Measurements from ENCODE around the gene FAM124A. TPM values are rescaled to one million over a fixed set of nuclear protein-coding genes. Genes with fewer than 3 reads are reported as not detected.

Gene FAM124A
- total RNA-seq, 5 donors from 2014 or later (not counting 1 experiment from before 2014, with no cell fraction given), result 0.09 TPM; not detected in 4

- H3K4me1 ChIP-seq (ENCODE audit: control insufficient read depth in 1 of 2, extremely low read depth in 1 of 2, insufficient read depth in 2 of 2, low read length in 2 of 2), result no peaks in the 10 kb centered on the region
- no peaks in the 10 kb centered on the region for H3K4me1 Mint-ChIP-seq
- H3K9me3 Mint-ChIP-seq, result peaks cover 0 to under 1% (median 0%) of the 10 kb centered on the region in 3 donors
- H3K4me3 ChIP-seq (ENCODE audit: control insufficient read depth in 1 of 2, extremely low read depth in 1 of 2, low read length in 1 of 2), result no peak overlapping the region
- no peaks in the 10 kb centered on the region for H3K36me3 Mint-ChIP-seq
- ChIA-PET POLR2A (no interaction called here), CTCF (no interaction called here)
- peaks cover 29 to 32% of the 10 kb centered on the region in 2 donors for H3K27me3 Mint-ChIP-seq
- no peak overlapping the region for H3K27ac Mint-ChIP-seq
- H3K27me3 ChIP-seq (replicated peaks in 1 of 2; ENCODE audit: control insufficient read depth in 2 of 2, extremely low read depth in 1 of 2, insufficient read depth in 2 of 2, low read length in 1 of 2), result no peaks in the 10 kb centered on the region
- ATAC-seq (replicated peaks in 1 of 4) (no peak), DNase-seq (no peak)
- no CpG with 5 or more reads among the region's 2 CpGs for WGBS (ENCODE audit: insufficient coverage)
- H3K27ac ChIP-seq (ENCODE audit: low read length), result no peak overlapping the region
- H3K9me3 ChIP-seq, result no peaks in the 10 kb centered on the region
- no peaks in the 10 kb centered on the region for H3K36me3 ChIP-seq (ENCODE audit: control insufficient read depth in 2 of 2, extremely low read depth in 1 of 2, insufficient read depth in 1 of 2, low read length in 1 of 2)
- H3K4me3 Mint-ChIP-seq, result no peak overlapping the region
Measured at GRCh38 chr13:51180853-51181511, 41.2 kb upstream of the FAM124A start.

GRCh38 chr13:51181786-51182383 lies 40.3 kb upstream of the FAM124A start:
- Mint-ChIP-seq H3K4me1 (no peaks in the 10 kb centered on the region), H3K4me3 (no peak overlapping the region), H3K9me3 (no peaks in the 10 kb centered on the region), H3K36me3 (no peaks in the 10 kb centered on the region), H3K27me3 (peaks cover 31 to 32% of the 10 kb centered on the region in 2 donors), H3K27ac (no peak overlapping the region)
- 37% methylated on average over 2 of the region's 4 CpGs for WGBS (ENCODE audit: insufficient coverage)
- Histone ChIP-seq H3K27ac (ENCODE audit: low read length) (no peak overlapping the region), H3K36me3 (ENCODE audit: control insufficient read depth in 2 of 2, extremely low read depth in 1 of 2, insufficient read depth in 1 of 2, low read length in 1 of 2) (no peaks in the 10 kb centered on the region), H3K4me1 (ENCODE audit: control insufficient read depth in 1 of 2, extremely low read depth in 1 of 2, insufficient read depth in 2 of 2, low read length in 2 of 2) (no peaks in the 10 kb centered on the region), H3K9me3 (no peaks in the 10 kb centered on the region), H3K4me3 (ENCODE audit: control insufficient read depth in 1 of 2, extremely low read depth in 1 of 2, low read length in 1 of 2) (no peak overlapping the region), H3K27me3 (replicated peaks in 1 of 2; ENCODE audit: control insufficient read depth in 2 of 2, extremely low read depth in 1 of 2, insufficient read depth in 2 of 2, low read length in 1 of 2) (no peaks in the 10 kb centered on the region)
- DNase-seq (no peak), ATAC-seq (replicated peaks in 1 of 4) (no peak)
- CTCF ChIA-PET, result interaction anchor here in 1 of 2 donors (0.7 kb wide), 1 partner anchor 852 kb away, joined by 3 read pairs; no protein-coding TSS in a partner anchor
- POLR2A ChIA-PET, result no interaction called here

GRCh38 chr13:51191743-51192142 lies 30.5 kb upstream of the FAM124A start:
- H3K4me3 ChIP-seq (ENCODE audit: control insufficient read depth in 1 of 2, extremely low read depth in 1 of 2, low read length in 1 of 2), result no peak overlapping the region
- H3K36me3 ChIP-seq (ENCODE audit: control insufficient read depth in 2 of 2, extremely low read depth in 1 of 2, insufficient read depth in 1 of 2, low read length in 1 of 2), result no peaks in the 10 kb centered on the region
- no peak overlapping the region for H3K27ac ChIP-seq (ENCODE audit: low read length)
- H3K9me3 Mint-ChIP-seq, result no peaks in the 10 kb centered on the region
- no peaks in the 10 kb centered on the region for H3K36me3 Mint-ChIP-seq
- CTCF ChIA-PET, result no interaction called here
- H3K27me3 Mint-ChIP-seq, result peaks cover 12 to 30% of the 10 kb centered on the region in 2 donors
- WGBS (ENCODE audit: insufficient coverage), result 82% methylated on average over 7 of the region's 12 CpGs
- no peak overlapping the region for H3K27ac Mint-ChIP-seq
- no peaks in the 10 kb centered on the region for H3K4me1 ChIP-seq (ENCODE audit: control insufficient read depth in 1 of 2, extremely low read depth in 1 of 2, insufficient read depth in 2 of 2, low read length in 2 of 2)
- H3K4me1 Mint-ChIP-seq, result no peaks in the 10 kb centered on the region
- H3K9me3 ChIP-seq, result no peaks in the 10 kb centered on the region
- H3K27me3 ChIP-seq (replicated peaks in 1 of 2; ENCODE audit: control insufficient read depth in 2 of 2, extremely low read depth in 1 of 2, insufficient read depth in 2 of 2, low read length in 1 of 2), result peaks cover 0 to 5% of the 10 kb centered on the region in 2 experiments
- ATAC-seq (replicated peaks in 1 of 4) (no peak), DNase-seq (no peak)
- POLR2A ChIA-PET, result no interaction called here
- no peak overlapping the region for H3K4me3 Mint-ChIP-seq

- Mint-ChIP-seq H3K27me3 (peaks cover 9 to 27% of the 10 kb centered on the region in 2 donors), H3K27ac (no peak overlapping the region), H3K4me1 (no peaks in the 10 kb centered on the region), H3K9me3 (no peaks in the 10 kb centered on the region), H3K4me3 (no peak overlapping the region), H3K36me3 (no peaks in the 10 kb centered on the region)
- no peak for ATAC-seq (replicated peaks in 1 of 4)
- Histone ChIP-seq H3K27ac (ENCODE audit: low read length) (no peak overlapping the region), H3K9me3 (no peaks in the 10 kb centered on the region), H3K4me3 (ENCODE audit: control insufficient read depth in 1 of 2, extremely low read depth in 1 of 2, low read length in 1 of 2) (no peak overlapping the region), H3K36me3 (ENCODE audit: control insufficient read depth in 2 of 2, extremely low read depth in 1 of 2, insufficient read depth in 1 of 2, low read length in 1 of 2) (no peaks in the 10 kb centered on the region), H3K4me1 (ENCODE audit: control insufficient read depth in 1 of 2, extremely low read depth in 1 of 2, insufficient read depth in 2 of 2, low read length in 2 of 2) (no peaks in the 10 kb centered on the region), H3K27me3 (replicated peaks in 1 of 2; ENCODE audit: control insufficient read depth in 2 of 2, extremely low read depth in 1 of 2, insufficient read depth in 2 of 2, low read length in 1 of 2) (peaks cover 0 to 5% of the 10 kb centered on the region in 2 experiments)
- no CpG with 5 or more reads among the region's 1 CpG for WGBS (ENCODE audit: insufficient coverage)
- ChIA-PET CTCF (no interaction called here), POLR2A (no interaction called here)
- DNase-seq, result no peak
Measured at GRCh38 chr13:51192348-51192747, 29.9 kb upstream of the FAM124A start.

GRCh38 chr13:51193387-51193786 lies 28.8 kb upstream of the FAM124A start:
- peaks cover 0 to 5% of the 10 kb centered on the region in 2 experiments for H3K27me3 ChIP-seq (replicated peaks in 1 of 2; ENCODE audit: control insufficient read depth in 2 of 2, extremely low read depth in 1 of 2, insufficient read depth in 2 of 2, low read length in 1 of 2)
- no peak overlapping the region for H3K4me3 Mint-ChIP-seq
- no peaks in the 10 kb centered on the region for H3K4me1 Mint-ChIP-seq
- no peak overlapping the region for H3K27ac Mint-ChIP-seq
- no peak for DNase-seq
- H3K27ac ChIP-seq (ENCODE audit: low read length), result no peak overlapping the region
- peaks cover 0 to 7% (median 0%) of the 10 kb centered on the region in 3 donors for H3K9me3 Mint-ChIP-seq
- ATAC-seq (replicated peaks in 1 of 4), result no peak
- H3K36me3 ChIP-seq (ENCODE audit: control insufficient read depth in 2 of 2, extremely low read depth in 1 of 2, insufficient read depth in 1 of 2, low read length in 1 of 2), result no peaks in the 10 kb centered on the region
- peaks cover 9 to 27% of the 10 kb centered on the region in 2 donors for H3K27me3 Mint-ChIP-seq
- H3K36me3 Mint-ChIP-seq, result no peaks in the 10 kb centered on the region
- WGBS (ENCODE audit: insufficient coverage), result no CpG with 5 or more reads among the region's 2 CpGs
- no peaks in the 10 kb centered on the region for H3K4me1 ChIP-seq (ENCODE audit: control insufficient read depth in 1 of 2, extremely low read depth in 1 of 2, insufficient read depth in 2 of 2, low read length in 2 of 2)
- no peak overlapping the region for H3K4me3 ChIP-seq (ENCODE audit: control insufficient read depth in 1 of 2, extremely low read depth in 1 of 2, low read length in 1 of 2)
- POLR2A ChIA-PET, result no interaction called here
- CTCF ChIA-PET, result no interaction called here
- H3K9me3 ChIP-seq, result no peaks in the 10 kb centered on the region

GRCh38 chr13:51194942-51195341 lies 27.3 kb upstream of the FAM124A start:
- Histone ChIP-seq H3K27ac (ENCODE audit: low read length) (no peak overlapping the region), H3K27me3 (replicated peaks in 1 of 2; ENCODE audit: control insufficient read depth in 2 of 2, extremely low read depth in 1 of 2, insufficient read depth in 2 of 2, low read length in 1 of 2) (peaks cover 0 to 8% of the 10 kb centered on the region in 2 experiments), H3K4me3 (ENCODE audit: control insufficient read depth in 1 of 2, extremely low read depth in 1 of 2, low read length in 1 of 2) (no peak overlapping the region), H3K9me3 (no peaks in the 10 kb centered on the region), H3K4me1 (ENCODE audit: control insufficient read depth in 1 of 2, extremely low read depth in 1 of 2, insufficient read depth in 2 of 2, low read length in 2 of 2) (no peaks in the 10 kb centered on the region), H3K36me3 (ENCODE audit: control insufficient read depth in 2 of 2, extremely low read depth in 1 of 2, insufficient read depth in 1 of 2, low read length in 1 of 2) (no peaks in the 10 kb centered on the region)
- ChIA-PET POLR2A (no interaction called here), CTCF (no interaction called here)
- DNase-seq (no peak), ATAC-seq (replicated peaks in 1 of 4) (no peak)
- no peaks in the 10 kb centered on the region for H3K36me3 Mint-ChIP-seq
- H3K4me3 Mint-ChIP-seq, result no peak overlapping the region
- peaks cover 9 to 27% of the 10 kb centered on the region in 2 donors for H3K27me3 Mint-ChIP-seq
- H3K9me3 Mint-ChIP-seq, result peaks cover 0 to 8% (median 4%) of the 10 kb centered on the region in 3 donors
- no peaks in the 10 kb centered on the region for H3K4me1 Mint-ChIP-seq
- no peak overlapping the region for H3K27ac Mint-ChIP-seq
- WGBS (ENCODE audit: insufficient coverage), result 83% methylated on average over 6 of the region's 8 CpGs
